ENCODE results near the gene KIAA1671.

KIAA1671 gene

GRCh38 chr22:25067851-25068421 is 115.4 kb downstream of the KIAA1671 start:
- peak; percentile 34 to 50 for DNase-seq (ENCODE audit: low read depth in 2 of 2)

- DNase-seq (ENCODE audit: low read depth in 2 of 2) = no peak
These were observed 116.2 kb downstream of the KIAA1671 start for GRCh38 chr22:25068707-25069106.

- DNase-seq (ENCODE audit: low read depth in 2 of 2) = no peak
These were observed 116.9 kb downstream of the KIAA1671 start for GRCh38 chr22:25069426-25069757.

GRCh38 chr22:25069758-25070481 is 117.4 kb downstream of the KIAA1671 start:
- DNase-seq (ENCODE audit: low read depth in 2 of 2) = no peak

- DNase-seq (ENCODE audit: low read depth in 2 of 2) = no peak
These were observed 118.4 kb downstream of the KIAA1671 start for GRCh38 chr22:25070956-25071355.

- DNase-seq (ENCODE audit: low read depth in 2 of 2) = no peak
These were observed 119.2 kb downstream of the KIAA1671 start for GRCh38 chr22:25071720-25072119.

- no peak for DNase-seq (ENCODE audit: low read depth in 2 of 2)
These were observed 119.9 kb downstream of the KIAA1671 start for GRCh38 chr22:25072406-25072805.

GRCh38 chr22:25076336-25076735 is 123.8 kb downstream of the KIAA1671 start:
- peak in 1 of 2 donors; percentile 47 for DNase-seq (ENCODE audit: low read depth in 2 of 2)

- DNase-seq (ENCODE audit: low read depth in 2 of 2) = no peak
These were observed 124.5 kb downstream of the KIAA1671 start for GRCh38 chr22:25077056-25077455.

- DNase-seq (ENCODE audit: low read depth in 2 of 2) = no peak
These were observed 125.4 kb downstream of the KIAA1671 start for GRCh38 chr22:25077964-25078363.

GRCh38 chr22:25078591-25078990 is 126.1 kb downstream of the KIAA1671 start:
- no peak for DNase-seq (ENCODE audit: low read depth in 2 of 2)

GRCh38 chr22:25080855-25081254 is 128.3 kb downstream of the KIAA1671 start:
- DNase-seq (ENCODE audit: low read depth in 2 of 2) = no peak

GRCh38 chr22:25081409-25081824 is 128.9 kb downstream of the KIAA1671 start:
- peak in 1 of 2 donors; percentile 28 for DNase-seq (ENCODE audit: low read depth in 2 of 2)

GRCh38 chr22:25082096-25082495 is 129.6 kb downstream of the KIAA1671 start:
- no peak for DNase-seq (ENCODE audit: low read depth in 2 of 2)

GRCh38 chr22:25083056-25083806 is 130.7 kb downstream of the KIAA1671 start:
- no peak for DNase-seq (ENCODE audit: low read depth in 2 of 2)

- no peak for DNase-seq (ENCODE audit: low read depth in 2 of 2)
These were observed 131.3 kb downstream of the KIAA1671 start for GRCh38 chr22:25083807-25084200.

- no peak for DNase-seq (ENCODE audit: low read depth in 2 of 2)
These were observed 132.0 kb downstream of the KIAA1671 start for GRCh38 chr22:25084405-25085107.

GRCh38 chr22:25085156-25085555 is 132.6 kb downstream of the KIAA1671 start:
- no peak for DNase-seq (ENCODE audit: low read depth in 2 of 2)

GRCh38 chr22:25085930-25086901 is 133.7 kb downstream of the KIAA1671 start:
- DNase-seq (ENCODE audit: low read depth in 2 of 2) = no peak

GRCh38 chr22:25086902-25087282 is 134.4 kb downstream of the KIAA1671 start:
- no peak for DNase-seq (ENCODE audit: low read depth in 2 of 2)

- no peak for DNase-seq (ENCODE audit: low read depth in 2 of 2)
These were observed 137.8 kb downstream of the KIAA1671 start for GRCh38 chr22:25090225-25090890.
